Memory B cell (primary cell): ENCODE data around the gene TMX3.

Experiments
- ATAC-seq: fragments of 150-1000 bp; cut with Tn5 transposase; 2 replicates; pipeline ENCODE4 v1.10.0; 2021; ENCODE audit warnings: low read depth, mild to moderate bottlenecking, moderate library complexity
- DNase-seq, 2 donors: peaks; one replicate each; pipeline ENCODE4 v3.0.0; 2022; ENCODE audit warnings: low spot score in 2 of 2
- H3K27ac Mint-ChIP-seq: one replicate; pipeline ENCODE4 v1.8.0; 2022; ENCODE audit warnings: mild to moderate bottlenecking, moderate library complexity, mixed read lengths
- H3K27me3 Mint-ChIP-seq: one replicate; pipeline ENCODE4 v1.8.0; 2022; ENCODE audit warnings: mixed read lengths
- H3K36me3 Mint-ChIP-seq: one replicate; pipeline ENCODE4 v1.8.0; 2022; ENCODE audit warnings: mild to moderate bottlenecking, mixed read lengths
- H3K4me1 Mint-ChIP-seq: one replicate; pipeline ENCODE4 v1.8.0; 2022; ENCODE audit warnings: mixed read lengths
- H3K4me3 Mint-ChIP-seq: one replicate; pipeline ENCODE4 v1.8.0; 2022; ENCODE audit warnings: mild to moderate bottlenecking, moderate library complexity, mixed read lengths
- H3K9me3 Mint-ChIP-seq: one replicate; pipeline ENCODE4 v1.8.0; 2022; ENCODE audit warnings: mixed read lengths

The TMX3 gene

GRCh38 chr18:68693091-68693815 is 21.7 kb downstream of the TMX3 start:
- Mint-ChIP-seq H3K4me1 (peaks cover 3% of the 10 kb centered on the region), H3K9me3 (no peaks in the 10 kb centered on the region), H3K4me3 (no peak overlapping the region), H3K27me3 (no peaks in the 10 kb centered on the region), H3K27ac (no peak overlapping the region), H3K36me3 (peaks cover 31% of the 10 kb centered on the region)
- no peak for DNase-seq
- ATAC-seq: no peak

GRCh38 chr18:68679528-68679927 is 35.4 kb downstream of the TMX3 start:
- H3K36me3 Mint-ChIP-seq: peaks cover 26% of the 10 kb centered on the region
- DNase-seq: no peak
- no peaks in the 10 kb centered on the region for H3K27me3 Mint-ChIP-seq
- peaks cover 3% of the 10 kb centered on the region for H3K4me1 Mint-ChIP-seq
- no peaks in the 10 kb centered on the region for H3K9me3 Mint-ChIP-seq
- H3K4me3 Mint-ChIP-seq: no peak overlapping the region
- ATAC-seq: no peak
- no peak overlapping the region for H3K27ac Mint-ChIP-seq

GRCh38 chr18:68676913-68677312 is 38.0 kb downstream of the TMX3 start:
- Mint-ChIP-seq H3K4me3 (no peak overlapping the region), H3K27ac (peak overlapping the region; percentile 66), H3K27me3 (no peaks in the 10 kb centered on the region), H3K9me3 (no peaks in the 10 kb centered on the region), H3K36me3 (peaks cover 25% of the 10 kb centered on the region), H3K4me1 (peaks cover 3% of the 10 kb centered on the region)
- ATAC-seq: no peak
- no peak for DNase-seq

- Mint-ChIP-seq H3K4me1 (peaks cover 3% of the 10 kb centered on the region), H3K27ac (no peak overlapping the region), H3K27me3 (no peaks in the 10 kb centered on the region), H3K9me3 (no peaks in the 10 kb centered on the region), H3K4me3 (no peak overlapping the region), H3K36me3 (no peaks in the 10 kb centered on the region)
- ATAC-seq: no peak
- DNase-seq: no peak
These were observed 47.8 kb downstream of the TMX3 start for GRCh38 chr18:68667121-68667520.

- no peak for ATAC-seq
- no peak for DNase-seq
These were observed 48.5 kb downstream of the TMX3 start for GRCh38 chr18:68666381-68666780.

GRCh38 chr18:68665628-68666027 is 49.3 kb downstream of the TMX3 start:
- H3K4me1 Mint-ChIP-seq: peaks cover 3% of the 10 kb centered on the region
- DNase-seq (no peak), ATAC-seq (peak; percentile 58)
- no peak overlapping the region for H3K27ac Mint-ChIP-seq
- no peaks in the 10 kb centered on the region for H3K36me3 Mint-ChIP-seq
- no peak overlapping the region for H3K4me3 Mint-ChIP-seq
- H3K9me3 Mint-ChIP-seq: no peaks in the 10 kb centered on the region
- no peaks in the 10 kb centered on the region for H3K27me3 Mint-ChIP-seq

More at GRCh38 chr18:68666381-68666780, 48.5 kb downstream of the TMX3 start:
- Mint-ChIP-seq H3K4me1 (peaks cover 3% of the 10 kb centered on the region), H3K27ac (no peak overlapping the region), H3K27me3 (no peaks in the 10 kb centered on the region), H3K9me3 (no peaks in the 10 kb centered on the region), H3K36me3 (no peaks in the 10 kb centered on the region), H3K4me3 (no peak overlapping the region)

GRCh38 chr18:68662754-68663153 is 52.2 kb downstream of the TMX3 start:
- ATAC-seq (no peak), DNase-seq (no peak)
- H3K4me1 Mint-ChIP-seq: peaks cover 3% of the 10 kb centered on the region
- no peaks in the 10 kb centered on the region for H3K27me3 Mint-ChIP-seq
- H3K9me3 Mint-ChIP-seq: no peaks in the 10 kb centered on the region
- H3K36me3 Mint-ChIP-seq: no peaks in the 10 kb centered on the region
- no peak overlapping the region for H3K4me3 Mint-ChIP-seq
- no peak overlapping the region for H3K27ac Mint-ChIP-seq

GRCh38 chr18:68660354-68661183 is 54.3 kb downstream of the TMX3 start:
- Mint-ChIP-seq H3K27me3 (peaks cover 3% of the 10 kb centered on the region), H3K4me3 (no peak overlapping the region), H3K36me3 (no peaks in the 10 kb centered on the region), H3K9me3 (no peaks in the 10 kb centered on the region), H3K4me1 (no peaks in the 10 kb centered on the region), H3K27ac (no peak overlapping the region)
- DNase-seq: no peak
- no peak for ATAC-seq

- no peaks in the 10 kb centered on the region for H3K4me1 Mint-ChIP-seq
- no peak for DNase-seq
- no peaks in the 10 kb centered on the region for H3K36me3 Mint-ChIP-seq
- no peaks in the 10 kb centered on the region for H3K9me3 Mint-ChIP-seq
- H3K27me3 Mint-ChIP-seq: peaks cover 9% of the 10 kb centered on the region
- no peak for ATAC-seq
- H3K4me3 Mint-ChIP-seq: no peak overlapping the region
- no peak overlapping the region for H3K27ac Mint-ChIP-seq
These were observed 66.7 kb downstream of the TMX3 start for GRCh38 chr18:68648191-68648590.

GRCh38 chr18:68642003-68642402 is 72.9 kb downstream of the TMX3 start:
- Mint-ChIP-seq H3K27ac (no peak overlapping the region), H3K27me3 (peaks cover 8% of the 10 kb centered on the region), H3K4me3 (no peak overlapping the region), H3K4me1 (no peaks in the 10 kb centered on the region), H3K9me3 (no peaks in the 10 kb centered on the region), H3K36me3 (no peaks in the 10 kb centered on the region)
- no peak for ATAC-seq
- no peak for DNase-seq

GRCh38 chr18:68640861-68641260 is 74.0 kb downstream of the TMX3 start:
- no peak for ATAC-seq
- DNase-seq: no peak
- H3K4me1 Mint-ChIP-seq: no peaks in the 10 kb centered on the region
- H3K27ac Mint-ChIP-seq: no peak overlapping the region
- H3K9me3 Mint-ChIP-seq: peaks cover under 1% of the 10 kb centered on the region
- H3K27me3 Mint-ChIP-seq: peaks cover 8% of the 10 kb centered on the region
- H3K36me3 Mint-ChIP-seq: no peaks in the 10 kb centered on the region
- no peak overlapping the region for H3K4me3 Mint-ChIP-seq

GRCh38 chr18:68638613-68639012 is 76.3 kb downstream of the TMX3 start:
- Mint-ChIP-seq H3K4me3 (no peak overlapping the region), H3K36me3 (no peaks in the 10 kb centered on the region), H3K4me1 (no peaks in the 10 kb centered on the region), H3K9me3 (peaks cover 1% of the 10 kb centered on the region), H3K27ac (no peak overlapping the region), H3K27me3 (peaks cover 5% of the 10 kb centered on the region)
- DNase-seq: no peak
- no peak for ATAC-seq

- peaks cover 1% of the 10 kb centered on the region for H3K27me3 Mint-ChIP-seq
- H3K4me1 Mint-ChIP-seq: no peaks in the 10 kb centered on the region
- ATAC-seq: no peak
- H3K4me3 Mint-ChIP-seq: no peak overlapping the region
- no peaks in the 10 kb centered on the region for H3K9me3 Mint-ChIP-seq
- H3K36me3 Mint-ChIP-seq: no peaks in the 10 kb centered on the region
- no peak overlapping the region for H3K27ac Mint-ChIP-seq
- no peak for DNase-seq
These were observed 87.1 kb downstream of the TMX3 start for GRCh38 chr18:68627812-68628211.
